ENCODE results near the gene FAM216A.
A peak's percentile ranks its signal among the peaks of the same experiment; 100 is the strongest.
"Not testable (repeated sequence)": the region's sequence is repeated elsewhere in the genome, so short reads cannot be mapped to it uniquely, and the experiment has no call there.

The FAM216A gene

GRCh38 chr12:110501399-110501751, 32.7 kb downstream of the FAM216A start:
- DNase-seq: no peak

DNA sequence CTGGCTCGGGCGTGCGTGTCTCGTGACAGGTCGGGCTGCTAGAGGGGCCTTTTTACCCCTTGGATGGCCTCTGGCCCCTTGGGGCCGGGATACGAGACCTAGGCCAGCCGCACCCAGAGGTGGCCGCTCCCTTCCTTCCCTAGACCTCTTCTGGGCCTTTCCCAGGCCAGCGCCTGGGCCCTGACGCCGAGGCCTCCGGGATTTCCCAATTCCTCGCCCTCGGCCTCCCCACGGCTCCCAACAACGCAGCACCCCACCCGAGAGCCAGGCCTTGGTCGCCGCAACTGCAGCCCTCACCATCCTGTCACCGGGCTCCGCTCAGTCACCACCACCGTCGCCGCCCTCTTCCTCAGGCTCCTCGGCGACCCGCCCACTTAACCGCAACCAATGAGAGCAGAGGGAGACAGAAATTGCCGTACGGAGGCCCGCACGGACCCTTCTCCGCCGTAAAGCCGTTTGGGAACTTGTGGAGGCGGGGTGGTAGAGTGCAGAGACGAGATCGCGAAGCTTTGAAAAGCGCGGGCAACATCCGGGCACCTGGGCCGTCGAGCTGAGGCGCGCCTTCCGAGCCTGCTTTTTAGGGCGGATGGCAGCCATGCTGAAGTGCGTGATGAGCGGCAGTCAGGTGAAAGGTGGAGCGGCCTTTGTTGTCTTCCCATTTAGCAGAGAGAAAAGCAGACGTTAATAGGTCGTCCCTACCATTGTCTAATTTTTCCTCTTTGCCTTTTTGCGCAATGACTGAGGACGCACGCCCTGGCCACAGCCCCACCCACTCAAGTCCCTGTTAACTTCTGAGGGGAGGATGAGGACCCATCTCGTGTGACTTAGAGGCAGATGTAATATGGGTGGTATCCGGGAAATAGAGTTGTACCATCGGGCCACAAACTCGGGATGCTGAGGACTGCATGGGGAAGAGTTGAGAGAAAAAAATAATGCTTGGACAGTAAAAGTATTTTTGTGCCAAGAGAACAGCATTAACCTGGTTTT, 33.4 kb downstream of the FAM216A start, which contains the start of the genes RAD9B and VPS29:
RAD9B (plus strand) TSS at position 580 of the 987 bp plus-strand sequence; CDS start at position 587, 7 bp downstream.
VPS29 (minus strand) TSS at position 360 of the 987 bp plus-strand sequence; CDS start at position 300, 60 bp downstream.
- peak; percentile 62 to 87 for DNase-seq

DNA sequence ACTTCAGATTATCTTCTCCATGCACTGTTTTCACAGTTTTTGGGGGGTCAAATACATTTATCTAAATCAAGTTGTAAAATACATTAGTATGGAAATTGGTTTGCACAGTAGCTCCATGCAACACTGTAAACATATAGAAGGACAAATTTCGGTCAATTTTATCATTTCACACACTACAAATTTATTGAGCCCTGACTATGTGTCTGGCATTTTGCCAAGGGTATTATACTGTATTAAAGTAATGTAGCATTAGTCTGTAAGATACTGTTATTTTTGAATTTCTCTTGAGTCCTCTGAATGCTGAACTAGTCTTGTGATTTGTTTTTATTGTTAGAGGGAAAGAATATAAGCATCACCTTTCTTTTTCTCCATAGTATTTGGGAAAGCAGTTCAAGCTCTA, 34.8 kb downstream of the FAM216A start:
- DNase-seq: no peak

GRCh38 chr12:110505332-110505731, 36.7 kb downstream of the FAM216A start:
- no peak for DNase-seq

- DNase-seq: no peak
These were observed 39.5 kb downstream of the FAM216A start for GRCh38 chr12:110508071-110508586.

DNA sequence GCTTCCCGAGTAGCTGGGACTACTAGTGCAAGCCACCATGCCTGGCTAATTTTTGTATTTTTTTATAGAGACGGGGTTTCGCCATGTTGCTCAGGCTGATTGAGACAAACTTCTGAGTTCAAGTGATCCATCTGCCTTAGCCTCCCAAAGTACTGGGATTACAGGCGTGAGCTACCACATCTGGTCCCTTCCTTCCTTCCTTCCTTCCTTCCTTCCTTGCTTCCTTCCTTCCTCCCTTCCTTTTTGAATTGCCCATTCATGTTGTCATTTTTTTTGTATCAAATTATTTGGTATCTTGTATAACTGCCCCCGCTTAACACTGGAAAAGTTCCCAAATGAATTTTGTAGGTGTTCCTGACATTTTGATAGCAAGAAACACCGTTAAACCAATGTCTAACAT, 45.2 kb downstream of the FAM216A start:
- no peak for DNase-seq

- DNase-seq: no peak
These were observed 45.7 kb downstream of the FAM216A start for GRCh38 chr12:110514363-110514762.

DNA sequence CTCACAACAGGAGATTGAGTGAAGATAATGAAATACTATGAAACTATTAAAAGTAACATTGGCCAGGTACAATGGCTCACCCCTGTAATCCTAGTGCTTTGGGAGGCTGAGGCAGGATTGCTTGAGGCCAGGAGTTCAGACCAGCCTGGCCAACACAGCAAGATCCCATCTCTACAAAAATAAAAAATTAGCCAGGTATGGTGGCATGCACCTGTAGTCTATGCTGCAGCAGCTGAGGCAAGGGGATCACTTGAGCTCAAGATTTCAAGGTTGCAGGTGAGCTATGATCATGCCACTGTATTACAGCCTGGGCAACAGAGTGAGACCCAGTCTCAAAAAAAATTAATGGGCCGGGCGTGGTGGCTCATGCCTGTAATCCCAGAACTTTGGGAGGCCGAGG, 48.4 kb downstream of the FAM216A start:
- no peak for DNase-seq

- DNase-seq: not testable (repeated sequence)
These were observed 49.4 kb downstream of the FAM216A start for GRCh38 chr12:110518014-110518413.

- not testable (repeated sequence) for DNase-seq
These were observed 52.4 kb downstream of the FAM216A start for GRCh38 chr12:110520876-110521712.

DNA sequence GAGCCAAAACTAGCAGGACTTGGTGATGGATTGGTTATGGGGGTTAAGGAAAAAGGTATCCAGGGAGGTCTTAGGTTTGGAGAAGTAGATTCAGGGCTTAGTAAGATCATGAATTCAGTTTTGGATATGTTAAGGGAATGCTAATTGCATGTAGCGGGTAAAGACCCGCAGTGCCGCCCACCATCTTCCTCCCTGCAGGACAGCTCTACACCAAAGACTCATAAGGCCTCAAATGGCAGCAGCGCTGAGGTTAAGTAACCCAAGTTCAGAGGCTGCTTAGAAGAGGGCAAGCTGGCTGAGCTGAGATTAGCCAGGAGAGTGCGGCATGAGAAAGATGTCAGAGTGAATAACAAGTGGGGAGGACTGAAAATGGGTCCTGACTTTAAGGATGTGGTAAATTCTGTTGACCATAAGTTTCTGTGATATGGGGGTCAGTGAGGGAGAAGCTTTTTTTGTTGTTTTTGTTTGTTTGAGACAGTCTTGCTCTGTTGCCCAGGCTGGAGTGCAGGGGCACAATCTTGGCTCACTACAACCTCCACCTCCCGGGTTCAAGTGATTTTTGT, 59.7 kb downstream of the FAM216A start:
- no peak for DNase-seq

GRCh38 chr12:110530511-110530910, 61.9 kb downstream of the FAM216A start:
- DNase-seq: no peak

GRCh38 chr12:110531741-110532333, 63.2 kb downstream of the FAM216A start:
- DNase-seq: no peak

DNA sequence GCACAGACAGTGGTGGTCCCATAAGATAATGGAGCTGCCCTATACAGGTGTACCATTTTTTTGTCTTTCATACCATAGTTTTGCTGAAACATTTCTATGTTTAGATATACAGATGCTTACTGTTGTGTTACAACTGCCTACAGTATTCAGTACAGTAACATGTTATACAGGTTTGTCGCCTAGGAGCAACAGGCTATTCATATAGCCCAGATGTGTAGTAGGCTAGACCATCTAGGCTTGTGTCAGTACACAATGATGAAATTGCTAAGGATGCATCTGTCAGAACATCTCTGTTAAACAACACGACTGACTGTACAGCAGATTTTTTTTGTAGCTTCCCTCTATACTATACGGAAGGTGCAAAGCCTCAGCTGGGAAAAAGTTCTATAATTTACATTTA, 64.0 kb downstream of the FAM216A start:
- DNase-seq: no peak

DNA sequence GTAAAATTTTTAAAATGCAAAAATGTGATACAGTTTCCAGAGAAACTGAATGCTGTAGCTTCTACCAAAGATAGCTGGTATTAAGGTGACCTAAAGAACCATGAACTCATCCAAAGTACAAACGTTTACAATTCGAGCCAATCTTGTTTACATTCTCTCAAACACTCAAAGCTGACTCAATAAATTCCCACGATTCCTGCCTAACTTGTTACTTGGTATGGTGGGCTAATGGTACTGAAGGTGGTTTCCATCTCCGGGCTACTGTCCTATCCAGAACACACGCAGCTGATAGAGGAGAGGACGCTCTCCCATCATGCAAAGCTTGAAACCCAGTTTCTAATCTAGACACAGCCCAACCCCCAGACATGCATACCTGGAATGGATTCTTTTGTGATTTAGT, 65.0 kb downstream of the FAM216A start:
- DNase-seq: no peak

GRCh38 chr12:110534811-110535210, 66.2 kb downstream of the FAM216A start:
- DNase-seq: no peak

DNA sequence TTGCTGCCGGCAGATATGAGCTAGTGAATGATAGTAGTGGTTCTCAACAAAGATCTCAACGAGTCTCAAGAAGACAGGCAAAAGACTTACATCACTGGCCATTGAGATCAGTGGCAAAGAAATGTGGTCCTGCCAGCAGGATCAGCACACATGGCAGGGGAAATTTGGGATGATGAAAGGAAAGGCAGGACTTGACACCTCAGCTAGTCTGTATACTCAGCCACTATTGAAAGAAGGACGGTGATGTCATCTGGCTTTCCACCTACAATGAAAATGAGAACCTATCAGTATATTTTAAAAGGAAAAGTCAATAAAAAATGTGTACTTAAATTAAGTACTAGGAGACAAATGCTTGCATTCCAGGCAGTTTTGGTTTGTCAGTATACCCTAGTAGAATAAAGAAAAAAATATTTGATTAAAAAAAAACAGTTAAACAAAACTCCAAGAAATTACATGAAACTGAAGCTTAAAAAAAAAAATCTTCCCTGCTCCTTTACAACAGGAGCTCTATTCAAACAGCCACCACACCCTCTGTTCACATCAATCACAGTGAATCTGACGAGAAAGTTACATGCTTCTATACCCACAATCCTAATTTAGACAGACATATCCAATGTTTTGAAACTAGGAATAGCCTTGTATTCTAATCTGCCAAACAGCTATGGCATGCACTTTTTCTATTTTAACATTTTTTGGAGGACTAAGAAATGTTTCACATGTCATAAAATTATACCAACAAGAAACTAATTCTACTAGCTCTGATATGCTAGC, 68.4 kb downstream of the FAM216A start:
- no peak for DNase-seq

GRCh38 chr12:110537605-110538409, 69.2 kb downstream of the FAM216A start:
- no peak for DNase-seq

GRCh38 chr12:110538869-110539622, 70.4 kb downstream of the FAM216A start:
- no peak for DNase-seq
